ENCODE results near the gene GTF2F2.
A peak's percentile ranks its signal among the peaks of the same experiment; 100 is the strongest.
"Not testable (repeated sequence)": the region's sequence is repeated elsewhere in the genome, so short reads cannot be mapped to it uniquely, and the experiment has no call there.

Gene GTF2F2

GRCh38 chr13:45257638-45258333 lies 137.5 kb downstream of the GTF2F2 start:
- peak; percentile 63 for DNase-seq

DNA sequence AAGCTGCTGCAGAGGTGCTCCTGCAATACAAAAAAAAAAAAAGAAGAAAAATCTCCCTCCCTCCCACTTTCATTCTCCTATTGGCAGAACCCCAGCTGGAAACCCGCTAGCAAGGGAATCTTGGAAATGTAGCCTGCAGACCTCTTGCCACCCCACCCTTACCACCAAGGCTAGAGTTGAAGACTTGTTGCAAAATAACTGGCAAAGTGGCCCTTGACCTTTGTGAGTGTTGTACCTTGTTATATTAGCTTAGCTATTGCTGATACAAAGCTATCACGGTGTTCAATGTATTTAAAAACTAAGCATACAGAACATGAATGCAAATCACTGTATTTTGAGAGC lies 138.0 kb downstream of the GTF2F2 start:
- DNase-seq = no peak

DNA sequence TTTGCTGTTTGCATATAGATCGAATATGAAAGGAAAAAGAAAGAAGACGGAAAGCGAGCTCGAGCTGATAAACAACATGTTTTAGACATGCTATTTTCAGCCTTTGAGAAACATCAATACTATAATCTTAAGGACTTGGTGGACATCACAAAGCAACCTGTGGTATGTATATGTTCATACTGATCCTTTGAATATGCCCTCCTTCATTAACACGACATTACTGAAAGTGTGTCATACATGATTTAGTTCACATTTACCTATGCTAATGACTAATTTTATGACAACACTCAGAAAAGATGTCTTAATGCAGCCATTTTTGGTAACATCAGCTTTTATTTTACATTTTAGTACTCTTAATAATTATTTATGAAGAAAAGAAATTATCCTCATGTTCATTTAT lies 146.9 kb downstream of the GTF2F2 start:
- no peak for DNase-seq

DNA sequence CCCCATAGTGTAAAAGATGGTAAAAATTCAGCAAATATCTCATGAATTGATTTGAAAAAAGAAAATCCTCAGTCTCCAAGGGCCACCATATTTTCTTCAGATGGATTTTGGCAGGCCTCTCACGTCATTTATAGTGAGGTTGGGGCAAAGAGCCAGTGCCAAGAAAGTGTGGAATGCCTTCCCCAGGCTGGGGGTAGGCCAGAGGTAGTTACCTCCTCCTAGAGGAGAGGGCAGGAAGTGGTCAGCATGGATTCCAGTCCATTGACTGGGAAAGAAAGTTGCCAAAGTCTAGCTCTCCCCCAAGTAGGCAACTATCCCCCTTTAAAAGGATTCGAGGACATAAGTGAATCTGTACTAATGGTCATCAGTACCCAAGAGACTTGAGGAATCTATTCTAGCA lies 148.9 kb downstream of the GTF2F2 start:
- peak; percentile 50 for DNase-seq

DNA sequence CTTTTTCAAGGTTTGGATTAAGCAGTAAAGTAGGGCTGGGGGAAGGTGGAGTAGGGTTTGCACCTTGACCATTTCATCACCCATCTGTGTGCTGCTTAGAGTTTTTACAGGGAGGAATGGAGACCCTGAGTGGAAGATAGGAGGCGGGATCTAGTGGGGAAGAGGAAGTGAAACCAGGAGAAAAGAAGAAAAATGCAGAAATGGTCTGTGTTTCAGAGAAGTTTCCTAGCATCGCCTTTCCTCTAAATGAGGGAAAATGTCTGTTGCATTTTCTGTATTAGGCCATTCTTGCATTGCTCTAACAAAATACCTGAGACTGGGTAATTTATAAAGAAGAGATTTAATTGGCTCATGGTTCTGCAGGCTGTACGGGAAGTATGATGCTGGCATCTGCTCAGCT lies 156.6 kb downstream of the GTF2F2 start:
- DNase-seq = no peak

DNA sequence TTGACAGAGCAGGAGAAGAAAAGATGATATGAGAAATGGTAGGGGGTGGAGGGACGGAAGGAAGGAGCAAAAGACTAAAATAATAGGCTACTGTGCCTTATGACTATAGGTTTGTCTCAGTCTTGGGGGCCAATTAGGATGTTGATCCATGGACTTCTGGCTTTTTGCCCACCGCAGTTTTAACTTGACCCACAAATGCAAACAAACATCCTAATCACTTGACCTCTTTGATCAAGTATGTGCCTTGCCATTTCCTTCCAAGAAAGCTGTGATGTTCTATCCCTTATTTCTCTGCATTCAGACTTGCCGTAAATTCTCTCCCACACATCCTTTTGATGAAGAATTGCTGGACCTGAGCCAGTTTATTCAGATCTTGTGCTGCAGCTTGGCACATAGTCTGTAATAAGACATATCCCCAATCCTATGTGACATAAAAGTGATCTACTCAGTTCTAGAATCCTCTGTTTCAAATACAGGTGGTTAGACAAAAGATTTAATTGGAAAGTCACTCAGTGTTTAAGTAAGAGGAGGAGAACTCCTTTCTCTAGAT lies 157.9 kb downstream of the GTF2F2 start:
- DNase-seq = no peak

GRCh38 chr13:45280011-45280410 lies 159.7 kb downstream of the GTF2F2 start:
- no peak for DNase-seq

- peak; percentile 71 for DNase-seq
Observed at GRCh38 chr13:45280751-45281634, 160.7 kb downstream of the GTF2F2 start.

GRCh38 chr13:45282994-45283393 lies 162.7 kb downstream of the GTF2F2 start:
- DNase-seq = no peak

DNA sequence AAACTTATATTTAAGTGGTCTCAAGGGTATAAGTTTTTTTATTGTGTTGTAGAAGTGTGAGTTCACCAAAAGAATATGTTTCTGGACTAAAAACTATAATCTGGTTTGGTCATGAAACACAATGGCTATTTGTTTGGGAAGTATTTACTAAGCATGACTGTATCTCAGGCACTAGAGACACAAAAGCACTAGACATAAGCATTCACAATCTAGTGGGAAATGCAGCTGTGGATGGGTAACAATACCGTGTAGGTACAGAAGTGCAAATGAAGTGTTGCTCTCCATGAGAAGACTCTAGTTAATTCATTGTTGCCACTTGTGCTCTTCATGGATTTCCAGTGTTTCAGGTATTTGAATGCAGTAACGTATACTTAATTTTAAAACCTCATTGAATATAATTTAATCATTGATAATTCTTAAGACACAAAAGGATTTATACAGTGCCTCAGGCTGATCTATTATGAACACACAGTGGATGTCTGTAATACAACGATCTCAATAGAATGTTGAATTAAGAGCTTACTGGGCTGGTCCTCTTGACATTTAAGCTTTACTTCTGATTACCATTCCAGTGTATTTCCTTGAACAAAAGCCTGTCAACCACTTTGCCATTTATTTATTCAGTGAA lies 169.7 kb downstream of the GTF2F2 start:
- no peak for DNase-seq

DNA sequence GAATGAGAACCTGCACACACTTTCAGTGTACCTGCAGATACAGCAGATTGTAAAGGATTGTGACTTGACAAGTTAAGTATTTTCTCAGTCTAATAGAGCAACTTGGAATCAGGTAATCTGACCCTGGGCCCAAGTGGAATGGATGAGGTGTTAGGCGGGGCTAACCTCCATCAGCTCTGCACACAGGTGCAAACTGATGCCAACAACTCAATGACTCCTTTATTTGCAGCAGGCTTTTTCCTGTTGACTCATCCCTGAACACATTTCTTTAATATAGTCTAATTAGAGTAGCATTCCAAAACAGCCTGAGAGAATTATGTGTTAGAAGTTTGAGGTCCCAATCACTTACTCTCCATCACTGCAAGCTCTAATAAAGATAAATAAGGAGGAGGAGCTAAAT lies 171.9 kb downstream of the GTF2F2 start:
- peak; percentile 30 for DNase-seq

- DNase-seq = no peak
Observed at GRCh38 chr13:45295536-45295935, 175.2 kb downstream of the GTF2F2 start.

DNA sequence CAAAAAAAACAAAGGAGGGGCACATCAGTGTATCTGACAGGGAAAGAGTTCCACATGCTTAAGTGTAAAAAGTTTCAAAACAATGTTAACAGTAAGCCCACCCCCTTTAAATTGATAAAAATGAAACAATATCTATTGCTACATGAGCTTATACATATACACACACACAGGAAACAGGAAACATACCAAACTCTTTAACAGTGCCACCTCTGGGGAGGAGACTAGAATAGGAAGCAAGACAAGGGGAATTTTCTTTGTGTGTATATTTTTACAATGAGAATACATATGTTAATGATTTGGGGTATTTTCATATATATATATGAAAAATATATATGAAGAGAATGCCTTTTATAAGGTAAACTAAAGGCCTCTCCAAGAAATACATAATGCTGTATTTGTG lies 175.9 kb downstream of the GTF2F2 start:
- DNase-seq = no peak

DNA sequence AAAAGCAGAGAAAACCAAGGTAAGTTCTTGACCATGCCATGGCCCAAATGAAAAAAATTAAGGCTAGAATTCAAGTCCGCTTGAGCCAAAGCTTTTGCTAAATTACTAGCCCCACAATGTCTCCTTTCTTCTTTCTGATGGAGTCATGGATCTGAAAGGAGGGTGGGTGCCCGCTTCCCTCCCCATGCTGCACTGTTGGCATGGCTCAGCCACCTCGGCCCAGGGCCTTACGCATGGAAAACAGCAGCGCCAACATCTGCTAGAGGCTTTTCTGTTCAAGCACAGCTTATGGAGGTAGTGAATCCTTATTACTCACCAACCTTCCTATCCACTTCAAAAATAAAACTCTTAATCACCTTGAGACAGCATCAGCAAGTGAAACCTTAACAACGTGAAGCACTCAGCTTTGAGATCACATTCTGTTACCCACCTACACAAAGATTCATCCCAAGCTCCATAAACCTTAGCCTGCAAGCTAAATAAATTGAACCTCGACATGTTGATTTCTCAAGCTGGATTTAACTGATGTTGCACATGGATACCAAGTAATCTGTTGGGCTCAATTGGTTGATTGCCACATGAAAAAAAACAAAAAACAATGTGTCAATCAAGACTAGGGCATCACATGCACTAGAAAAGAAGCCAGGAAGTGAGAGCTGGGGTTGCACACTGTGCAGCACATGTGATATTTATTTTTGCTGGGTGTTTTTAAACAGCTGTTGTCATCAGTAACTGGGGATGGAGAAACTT lies 177.3 kb downstream of the GTF2F2 start:
- DNase-seq = no peak

GRCh38 chr13:45298206-45298505 lies 177.8 kb downstream of the GTF2F2 start:
- no peak for DNase-seq

DNA sequence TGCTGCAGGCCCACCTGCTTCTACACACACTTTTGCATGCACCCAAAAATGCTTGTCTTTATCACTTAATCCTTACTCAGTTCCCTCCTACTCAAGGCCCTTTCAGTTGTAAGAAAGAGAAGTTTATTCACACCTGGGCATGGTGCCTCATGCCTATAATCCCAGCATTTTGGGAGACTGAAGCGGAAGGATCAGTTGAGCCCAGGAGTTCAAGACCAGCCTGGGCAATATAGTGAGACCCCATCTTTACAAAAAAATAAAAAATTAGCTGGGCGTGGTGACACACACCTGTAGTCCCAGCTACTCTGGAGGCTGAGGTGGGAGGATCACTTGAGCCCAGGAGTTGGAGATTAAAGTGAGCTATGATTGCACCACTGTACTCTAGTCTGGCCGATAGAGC lies 178.2 kb downstream of the GTF2F2 start:
- DNase-seq = not testable (repeated sequence)

DNA sequence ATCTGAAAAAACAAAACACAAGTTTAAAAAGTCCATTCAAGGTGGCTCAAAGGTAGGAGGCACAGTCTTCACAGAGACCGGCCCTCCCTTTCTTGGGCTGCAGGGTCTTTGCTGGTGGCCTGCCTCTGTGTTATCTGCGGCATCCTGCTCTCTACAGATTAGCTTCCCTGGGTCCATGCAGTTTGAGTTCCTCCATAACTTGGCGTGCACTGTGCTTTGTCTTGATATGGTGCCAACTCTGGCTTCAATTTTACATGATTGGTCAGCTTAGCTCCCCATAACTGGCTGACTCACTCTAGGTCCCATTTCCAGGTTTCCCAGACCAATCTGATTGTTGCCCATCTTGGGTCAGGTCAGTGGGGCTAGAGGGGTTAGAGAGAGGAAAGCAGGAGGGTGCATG lies 178.9 kb downstream of the GTF2F2 start:
- DNase-seq = peak; percentile 32

- DNase-seq = no peak
Observed at GRCh38 chr13:45300190-45300985, 180.1 kb downstream of the GTF2F2 start.

DNA sequence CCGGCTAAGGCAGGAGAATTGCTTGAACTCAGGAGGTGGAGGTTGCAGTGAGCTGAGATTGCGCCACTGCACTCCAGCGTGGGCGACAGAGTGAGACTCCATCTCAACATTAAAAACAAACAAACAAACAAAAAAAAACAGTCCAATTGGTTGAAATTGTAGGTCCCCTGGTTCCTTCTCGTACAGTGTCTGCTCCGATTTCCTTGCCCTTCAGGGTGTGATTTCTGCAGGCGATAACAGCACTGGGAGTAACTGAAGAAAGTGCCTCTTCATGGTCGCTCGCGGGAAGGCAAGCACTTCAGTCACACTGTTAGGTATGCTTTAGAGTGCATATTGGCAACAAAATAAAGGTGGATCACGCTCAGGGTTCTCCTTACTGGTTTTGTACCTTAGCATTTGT lies 181.0 kb downstream of the GTF2F2 start:
- DNase-seq = no peak

DNA sequence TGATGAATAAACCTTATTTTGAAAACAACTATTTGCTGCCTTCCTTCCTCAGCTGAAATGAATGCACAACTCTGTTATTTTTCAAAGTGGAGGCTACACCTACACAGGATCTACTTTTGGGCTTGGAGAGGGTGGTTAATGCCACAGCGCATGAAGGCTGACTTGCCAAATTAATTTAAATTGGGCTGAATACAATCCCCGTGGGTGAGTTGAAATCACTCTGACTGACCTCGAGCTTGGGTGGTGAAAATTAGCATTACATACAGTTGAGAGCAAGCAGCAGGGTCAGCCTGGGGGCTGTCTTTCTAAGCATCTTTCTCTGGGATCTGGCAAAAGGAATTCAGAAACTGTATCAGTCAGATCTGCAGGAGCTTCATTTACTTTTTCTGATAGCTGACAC lies 182.2 kb downstream of the GTF2F2 start:
- DNase-seq = no peak

GRCh38 chr13:45303026-45303425 lies 182.7 kb downstream of the GTF2F2 start:
- DNase-seq = no peak

DNA sequence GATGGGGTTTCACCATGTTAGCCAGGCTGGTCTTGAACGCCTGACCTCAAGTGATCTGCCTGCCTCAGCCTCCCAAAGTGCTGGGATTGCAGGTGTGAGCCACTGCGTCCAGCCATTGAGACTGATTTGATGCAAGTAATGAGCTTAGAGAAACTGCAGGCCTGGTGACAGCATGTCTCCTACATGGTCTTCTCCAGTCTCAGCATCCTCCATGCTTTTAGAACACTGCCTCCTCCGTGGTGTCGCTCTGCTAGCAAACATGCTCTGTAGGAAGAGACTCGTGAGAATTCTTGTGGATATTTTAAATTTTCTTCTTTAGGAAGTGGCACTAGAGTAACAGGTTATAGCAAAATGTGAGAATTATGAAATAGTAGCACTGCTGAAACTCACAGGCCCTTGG lies 183.6 kb downstream of the GTF2F2 start:
- DNase-seq = no peak
